GM19035 (cell line): ENCODE results near the gene EN2.

Experiments used
- ATAC-seq: cut with Tn5 transposase; IDR thresholded peaks from one replicate; pipeline ENCODE4 v1.9.1; 2021; ENCODE audit not compliant: unreplicated experiment

EN2 gene

GRCh38 chr7:155458111-155458877, at the start of gene EN2:
TSS of gene EN2 (plus strand) at chr7:155458129. CDS start at chr7:155458378, 249 bp downstream.
- no peak for ATAC-seq

- no peak for ATAC-seq
These were observed 49.0 kb upstream of the EN2 start for GRCh38 chr7:155408651-155409586.

DNA sequence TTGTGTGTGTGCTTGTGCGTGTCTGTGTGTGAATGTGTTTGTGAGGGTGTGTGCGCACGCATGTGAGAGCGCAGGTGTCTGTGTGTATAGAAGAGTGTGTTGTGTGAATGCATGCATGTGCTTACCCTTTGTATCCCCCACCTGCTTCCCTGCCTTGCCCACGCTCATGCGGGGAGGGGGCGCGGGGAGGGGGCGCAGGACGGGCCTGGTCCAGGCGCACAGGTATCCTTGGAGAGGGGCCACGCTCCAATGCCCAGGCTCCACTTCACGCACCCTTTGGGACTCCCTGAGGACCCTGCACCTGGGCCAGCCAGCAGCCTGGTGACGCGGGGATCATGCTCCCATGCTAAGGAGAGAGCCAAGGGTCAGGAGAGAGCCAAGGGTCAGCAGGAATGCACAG, 47.9 kb upstream of the EN2 start:
- ATAC-seq = no peak

GRCh38 chr7:155410431-155410830, 47.5 kb upstream of the EN2 start:
- ATAC-seq = no peak

- no peak for ATAC-seq
These were observed 46.1 kb upstream of the EN2 start for GRCh38 chr7:155411718-155412415.

GRCh38 chr7:155412416-155413253, 45.3 kb upstream of the EN2 start:
- ATAC-seq = peak; percentile 68

DNA sequence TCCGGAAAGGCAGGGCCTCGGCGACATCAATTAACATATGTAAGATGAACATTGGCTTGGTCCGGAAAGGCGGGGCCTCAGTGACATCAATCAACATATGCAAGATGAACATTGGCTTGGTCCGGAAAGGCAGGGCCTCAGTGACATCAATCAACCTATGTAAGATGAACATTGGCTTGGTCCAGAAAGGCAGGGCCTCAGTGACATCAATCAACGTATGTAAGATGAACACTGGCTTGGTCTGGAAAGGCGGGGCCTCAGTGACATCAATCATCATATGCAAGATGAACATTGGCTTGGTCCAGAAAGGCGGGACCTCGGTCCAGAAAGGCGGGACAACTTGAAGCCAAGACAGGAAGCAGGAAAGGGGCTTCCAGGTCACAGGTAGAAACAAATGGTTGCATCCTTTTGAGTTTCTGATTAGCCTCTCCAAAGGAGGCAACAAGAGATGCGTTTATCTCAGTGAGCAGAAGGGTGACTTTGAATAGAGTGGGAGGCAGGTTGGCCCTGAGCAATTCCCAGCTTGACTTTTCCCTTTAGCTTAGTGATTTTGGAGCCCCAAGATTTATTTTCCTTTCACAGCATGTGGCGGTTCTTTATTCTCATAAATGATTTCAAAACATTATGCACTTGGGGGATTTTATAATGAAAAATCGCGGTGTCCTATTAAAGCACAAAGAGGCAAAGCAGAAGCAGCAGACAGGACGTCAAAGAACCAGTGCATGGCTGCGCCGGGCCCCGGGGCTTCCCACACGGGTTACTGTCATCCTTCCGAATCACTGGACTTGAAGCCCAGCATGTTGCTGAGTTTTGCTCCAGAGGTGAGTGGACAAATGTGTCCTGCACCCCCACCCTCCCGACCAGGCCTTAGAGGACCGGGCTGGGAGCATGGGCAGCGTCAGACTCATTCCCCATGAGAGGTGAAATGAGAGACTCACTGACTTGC, 43.1 kb upstream of the EN2 start:
- no peak for ATAC-seq

- ATAC-seq = no peak
These were observed 41.1 kb upstream of the EN2 start for GRCh38 chr7:155416646-155417380.

GRCh38 chr7:155418304-155418703, 39.6 kb upstream of the EN2 start:
- ATAC-seq = no peak

DNA sequence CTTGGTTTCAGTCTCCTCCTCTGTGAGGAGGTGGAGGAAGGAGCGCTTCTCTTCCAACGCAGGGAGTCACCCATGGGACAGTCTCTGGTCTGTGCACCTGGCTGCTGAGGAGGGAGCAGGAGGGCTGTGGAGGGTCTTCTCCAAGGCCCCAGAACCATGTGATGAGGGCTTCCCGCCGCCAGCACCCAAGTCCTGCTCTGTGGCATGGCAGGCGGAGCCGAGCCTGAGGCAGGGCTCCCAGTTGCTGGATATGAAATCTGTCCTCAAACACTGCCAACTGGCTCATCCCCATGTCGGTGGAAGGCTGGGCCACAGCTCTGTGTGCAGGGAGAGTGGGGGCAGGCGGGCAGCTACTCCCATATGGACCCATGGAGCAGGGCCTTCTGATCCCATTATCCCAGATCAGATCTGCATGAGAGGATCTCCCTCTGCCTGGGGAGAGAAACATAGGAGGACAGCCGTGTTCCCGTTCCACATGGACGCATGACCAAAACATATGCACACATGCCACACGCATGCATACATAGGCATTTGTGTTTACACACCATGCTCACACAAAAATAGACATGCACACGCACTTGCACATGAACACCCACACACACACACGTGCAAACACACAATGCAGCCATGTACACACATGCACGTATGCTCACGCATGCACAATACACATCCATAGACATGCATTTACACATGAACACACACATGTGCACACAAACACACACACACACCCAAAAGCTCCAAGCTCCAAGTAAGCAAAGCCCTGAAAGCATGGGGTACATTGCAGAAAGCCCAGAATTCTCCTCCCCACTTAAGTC, 38.8 kb upstream of the EN2 start:
- ATAC-seq = no peak

GRCh38 chr7:155420116-155420515, 37.8 kb upstream of the EN2 start:
- no peak for ATAC-seq

DNA sequence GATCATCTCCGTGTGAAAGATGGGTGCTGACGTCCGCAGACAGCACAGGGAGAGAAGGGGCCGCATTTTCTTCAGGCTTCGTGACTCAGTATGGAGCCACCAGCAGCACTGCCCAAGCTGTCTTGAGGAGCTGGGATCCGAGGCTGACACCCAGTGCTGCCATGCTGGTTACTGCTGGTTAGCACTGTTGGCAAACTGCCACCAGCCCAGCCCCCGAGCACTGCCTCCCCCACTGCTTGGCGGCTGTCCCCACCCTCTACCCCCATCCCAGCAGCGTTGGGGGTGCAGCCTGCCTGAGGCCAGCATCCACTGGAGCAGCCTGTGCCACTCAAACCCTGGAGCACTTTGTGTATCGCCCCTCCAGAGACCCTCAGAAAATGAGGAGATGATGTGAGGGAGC, 35.8 kb upstream of the EN2 start:
- no peak for ATAC-seq

DNA sequence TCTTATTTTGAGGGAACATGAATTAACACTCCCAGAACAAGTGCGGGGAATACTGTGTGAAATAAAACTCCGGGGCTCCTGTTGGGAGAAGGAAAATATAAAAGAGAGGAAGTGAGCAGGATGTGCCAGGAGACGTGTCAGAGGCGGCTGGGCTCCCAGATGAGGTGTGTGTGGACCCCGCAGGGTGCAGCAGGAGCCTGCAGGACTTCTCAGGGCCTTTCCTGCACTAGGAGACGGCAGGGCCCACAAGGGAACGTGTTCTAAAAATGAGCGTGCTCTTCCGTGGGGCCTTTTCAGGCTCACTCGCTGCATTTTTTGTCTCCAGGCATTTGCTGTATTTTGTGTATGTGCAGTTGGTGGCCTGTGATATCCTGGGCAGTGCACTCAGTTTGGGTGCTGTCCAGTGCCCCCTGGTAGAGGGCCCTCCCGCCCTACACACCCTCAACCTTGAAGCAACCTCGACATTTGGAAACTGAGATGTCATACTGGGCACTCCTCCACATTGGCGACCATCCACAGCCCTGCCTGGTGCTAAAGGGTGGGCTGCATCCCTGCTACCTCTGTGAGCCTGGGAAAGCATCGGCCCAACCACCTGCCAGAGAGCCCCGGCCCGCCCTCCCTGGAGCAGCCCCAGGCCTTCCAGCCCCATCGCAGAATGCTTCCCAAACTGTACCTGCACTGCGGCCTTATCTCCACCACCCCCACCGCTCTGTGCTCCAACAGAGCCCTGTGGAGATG, 35.2 kb upstream of the EN2 start:
- no peak for ATAC-seq

DNA sequence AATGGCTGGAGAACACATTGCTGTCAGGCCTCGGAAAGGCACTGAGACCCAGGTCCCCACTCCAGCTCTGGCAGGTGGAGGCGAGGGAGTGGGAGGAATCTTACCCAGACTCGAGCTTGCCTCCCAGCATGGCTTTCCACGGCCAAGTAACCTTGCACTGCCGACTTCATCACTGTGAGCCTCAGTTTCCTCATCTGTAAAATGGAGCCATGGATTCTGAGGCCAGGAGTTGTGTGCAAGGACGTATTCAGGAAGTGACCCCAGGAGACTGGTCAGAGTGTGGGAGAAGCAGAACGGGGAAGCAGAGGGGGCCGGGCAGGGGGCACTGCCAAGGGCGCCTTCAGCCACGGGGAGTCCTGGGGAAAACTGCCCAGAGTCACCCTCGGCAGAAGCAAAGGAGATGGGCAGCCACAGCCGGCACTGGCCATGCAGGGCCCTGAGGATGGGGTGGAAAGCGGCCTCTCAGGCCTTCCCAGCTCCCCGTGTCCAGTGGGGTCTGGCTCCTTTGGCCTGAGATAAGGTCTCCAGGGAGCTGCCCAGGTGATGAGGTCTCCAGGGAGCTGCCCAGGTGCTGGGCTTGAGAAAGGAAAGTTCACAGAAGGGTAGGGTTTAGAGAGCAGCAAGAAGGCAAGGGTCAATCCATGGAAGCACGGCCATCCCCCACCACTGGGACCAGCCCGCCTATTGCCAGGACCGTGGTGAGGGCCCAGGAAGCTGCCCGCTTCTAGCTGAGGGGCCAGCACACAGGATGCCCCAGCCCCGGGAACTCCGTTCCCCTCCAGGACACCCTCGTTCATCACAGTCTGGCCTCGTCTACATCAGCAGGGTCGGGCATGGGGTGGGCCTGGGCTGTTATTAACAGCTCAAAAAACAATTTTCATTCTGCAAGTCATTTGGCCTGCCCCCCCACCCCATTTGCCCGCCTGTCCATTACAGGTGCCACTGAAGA, 34.3 kb upstream of the EN2 start:
- ATAC-seq = no peak

DNA sequence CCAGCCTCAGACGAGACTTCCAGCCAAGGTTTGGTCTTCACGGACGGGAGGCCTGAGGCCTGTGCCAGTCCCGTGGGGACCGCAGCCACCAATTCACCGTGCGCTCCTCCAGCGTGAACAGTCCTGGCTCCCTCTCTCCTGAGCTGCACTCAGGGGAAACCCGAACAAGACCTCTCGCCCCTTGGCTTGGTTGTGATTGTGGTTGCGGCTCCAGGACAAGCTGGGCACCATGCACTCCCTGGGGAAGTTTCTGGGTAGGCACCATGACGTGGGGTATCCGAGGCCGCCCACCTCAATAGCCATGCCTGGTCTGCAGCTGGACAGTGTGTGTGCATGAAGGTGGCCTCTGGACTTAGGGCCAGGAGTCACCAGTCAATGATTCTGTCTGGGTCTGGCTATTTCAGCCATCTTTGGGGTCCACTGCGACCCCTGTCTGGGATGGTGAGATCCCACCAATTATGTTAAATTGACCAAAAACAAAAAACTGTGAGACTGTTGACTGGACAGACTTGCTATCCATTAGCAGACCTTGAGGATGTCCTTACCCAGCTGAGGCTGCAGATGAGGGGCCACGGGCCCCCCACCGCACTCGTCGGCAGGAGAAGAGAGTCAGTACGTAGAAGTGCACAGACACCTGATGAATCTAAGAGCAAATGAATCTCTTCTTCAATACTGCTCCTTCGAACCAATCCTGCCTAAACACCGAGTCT, 33.5 kb upstream of the EN2 start:
- no peak for ATAC-seq

GRCh38 chr7:155425011-155425340, 33.0 kb upstream of the EN2 start:
- ATAC-seq = no peak
